Panc1 (cell line): ENCODE results near the gene LRRC10B.

ENCODE experiments used
- CTCF ChIP-seq: fragments of 450-650 bp; IDR thresholded peaks from 2 replicates; pipeline ENCODE4 v1.5.1; 2017; ENCODE audit warnings: mild to moderate bottlenecking
- REST ChIP-seq, 2 experiments: IDR thresholded peaks; 2 replicates each; pipeline ENCODE4 v1.6.1; 2011 to 2012; ENCODE audit warnings: low read depth in 2 of 2, control low read depth in 1 of 2, low read length in 1 of 2, mild to moderate bottlenecking in 1 of 2, moderate library complexity in 1 of 2; ENCODE audit not compliant: insufficient read depth in 1 of 2

- TF ChIP-seq CTCF (no peak), REST (IDR thresholded peaks at IDR 0.05; ENCODE audit: insufficient read depth in 1 of 2, low read depth in 2 of 2, low read length in 1 of 2) (no peak)
Measured at GRCh38 chr11:61545921-61546320, 37.4 kb downstream of the LRRC10B start.
